GM21528 (cell line): ENCODE data around the gene TPPP.
"Not testable (repeated sequence)": the region's sequence is repeated elsewhere in the genome, so short reads cannot be mapped to it uniquely, and the experiment has no call there.

Experiments
- ATAC-seq: cut with Tn5 transposase; IDR thresholded peaks from one replicate; pipeline ENCODE4 v1.9.1; 2021; ENCODE audit warnings: mild to moderate bottlenecking, moderate library complexity; ENCODE audit not compliant: unreplicated experiment, low FRiP score

TPPP gene

DNA sequence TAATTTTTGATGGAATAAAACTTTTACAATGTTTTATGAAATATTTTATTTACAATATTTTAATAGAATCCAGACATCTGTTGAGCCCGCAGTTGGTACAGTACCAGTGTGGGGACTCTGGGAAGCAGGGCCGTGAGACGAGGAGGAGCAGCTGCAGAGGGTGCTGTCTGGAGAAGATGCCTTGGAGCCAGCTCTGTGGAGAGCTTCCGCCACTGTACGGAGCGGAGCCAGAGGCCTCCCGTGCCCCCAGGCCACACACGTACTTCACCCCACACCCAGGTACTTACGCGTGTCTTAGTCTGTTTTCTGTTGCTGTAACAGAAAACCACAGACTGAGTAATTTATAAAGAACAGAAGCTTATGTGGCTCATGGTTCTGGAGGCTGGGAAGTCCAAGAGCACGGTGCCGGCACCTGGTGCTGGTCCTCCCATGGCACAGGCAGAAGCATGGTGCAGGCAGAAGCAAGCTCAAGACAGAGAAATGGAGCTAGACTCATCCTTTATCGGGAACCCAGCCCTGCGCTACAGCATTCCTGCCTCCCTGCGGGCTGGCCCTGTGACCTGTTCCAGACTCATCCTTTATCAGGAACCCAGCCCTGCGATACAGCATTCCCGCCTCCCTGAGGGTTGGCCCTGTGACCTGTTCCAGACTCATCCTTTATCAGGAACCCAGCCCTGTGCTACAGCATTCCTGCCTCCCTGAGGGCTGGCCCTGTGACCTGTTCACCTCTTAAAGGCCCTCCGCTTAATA, 57.7 kb downstream of the TPPP start:
- no peak for ATAC-seq

- ATAC-seq, result no peak
These were observed 59.0 kb downstream of the TPPP start for GRCh38 chr5:634191-634590.

- ATAC-seq, result no peak
These were observed 59.6 kb downstream of the TPPP start for GRCh38 chr5:633501-633955.

DNA sequence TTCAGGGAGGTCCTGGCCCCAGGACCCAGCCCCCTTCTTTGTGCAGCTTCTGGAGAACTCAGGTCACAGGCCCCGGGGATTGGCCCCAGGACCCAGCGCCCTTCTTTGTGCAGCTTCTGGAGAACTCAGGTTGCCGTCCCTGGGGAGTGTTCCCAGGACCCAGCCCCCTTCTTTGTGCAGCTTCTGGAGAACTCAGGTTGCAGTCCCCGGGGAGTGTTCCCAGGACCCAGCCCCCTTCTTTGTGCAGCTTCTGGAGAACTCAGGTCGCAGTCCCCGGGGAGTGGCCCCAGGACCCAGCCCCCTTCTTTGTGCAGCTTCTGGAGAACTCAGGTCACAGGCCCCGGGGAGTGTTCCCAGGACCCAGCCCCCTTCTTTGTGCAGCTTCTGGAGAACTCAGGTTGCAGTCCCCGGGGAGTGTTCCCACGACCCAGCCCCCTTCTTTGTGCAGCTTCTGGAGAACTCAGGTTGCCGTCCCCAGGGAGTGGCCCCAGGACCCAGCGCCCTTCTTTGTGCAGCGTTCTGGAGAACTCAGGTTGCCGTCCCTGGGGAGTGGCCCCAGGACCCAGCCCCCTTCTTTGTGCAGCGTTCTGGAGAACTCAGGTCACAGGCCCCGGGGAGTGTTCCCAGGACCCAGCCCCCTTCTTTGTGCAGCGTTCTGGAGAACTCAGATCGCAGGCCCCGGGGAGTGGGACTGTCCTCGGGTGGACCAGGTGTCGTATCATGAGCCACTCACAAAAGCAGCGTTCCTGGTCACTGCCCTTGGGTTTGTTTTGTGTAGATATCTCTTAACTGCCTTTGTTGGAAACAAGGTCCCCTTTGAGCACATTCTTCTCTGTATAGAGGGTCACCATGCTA, 64.6 kb downstream of the TPPP start:
- ATAC-seq, result not testable (repeated sequence)

- no peak for ATAC-seq
These were observed 65.3 kb downstream of the TPPP start for GRCh38 chr5:627840-628239.

DNA sequence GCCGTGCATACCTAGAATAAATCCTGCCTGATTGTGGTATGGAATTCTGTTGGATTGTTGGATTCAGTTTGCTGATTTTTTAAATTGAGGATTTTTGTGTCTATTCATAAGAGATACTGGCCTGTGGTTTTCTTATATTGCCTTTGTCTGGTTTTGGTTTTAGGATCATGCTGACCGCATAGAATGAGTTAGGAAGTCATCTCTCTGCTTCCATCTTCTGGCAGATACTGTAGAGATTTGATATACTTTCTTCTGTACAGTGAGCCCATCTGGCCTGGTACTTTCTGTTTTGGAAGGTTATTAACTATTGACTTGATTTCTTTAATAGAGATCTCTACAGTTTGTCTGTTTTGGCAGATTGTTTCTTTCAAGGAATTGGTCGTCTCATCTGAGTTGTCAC, 66.3 kb downstream of the TPPP start:
- ATAC-seq, result no peak

DNA sequence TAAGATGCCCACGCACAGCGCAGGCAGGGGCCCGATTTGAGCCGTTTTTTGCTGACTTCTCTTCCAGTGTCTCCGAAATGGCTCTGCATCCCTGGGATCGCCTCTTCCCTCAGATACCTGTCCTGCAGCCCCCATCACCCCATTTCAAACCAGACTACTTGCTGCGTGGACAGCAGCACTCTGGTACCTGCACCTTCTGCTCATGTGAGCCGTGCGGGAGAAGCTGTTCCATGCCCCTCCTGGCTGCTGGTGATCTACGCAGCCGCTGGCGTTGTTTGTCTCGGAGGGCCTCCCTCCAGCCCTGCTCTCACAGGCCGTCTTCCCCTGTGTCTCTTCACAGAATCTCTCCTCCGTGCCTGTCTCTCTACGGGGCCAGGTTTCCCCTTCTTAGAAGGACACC, 67.6 kb downstream of the TPPP start:
- no peak for ATAC-seq

DNA sequence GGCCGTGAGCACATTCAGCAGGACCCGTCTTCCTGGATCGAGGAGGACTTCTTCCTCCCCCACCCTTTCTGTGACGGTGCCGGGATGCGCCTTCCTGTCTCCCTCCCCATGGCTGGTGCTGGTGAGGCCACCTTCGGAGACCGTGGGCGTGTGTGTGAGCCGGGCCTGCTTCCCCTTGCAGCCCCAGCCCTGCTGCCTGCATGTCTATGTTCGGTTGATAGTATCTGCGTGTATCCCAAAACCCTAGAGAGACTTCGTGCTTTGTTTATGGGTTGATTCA, 68.3 kb downstream of the TPPP start:
- ATAC-seq, result no peak

GRCh38 chr5:624118-624950, 68.8 kb downstream of the TPPP start:
- ATAC-seq, result no peak

GRCh38 chr5:623531-623930, 69.6 kb downstream of the TPPP start:
- no peak for ATAC-seq

DNA sequence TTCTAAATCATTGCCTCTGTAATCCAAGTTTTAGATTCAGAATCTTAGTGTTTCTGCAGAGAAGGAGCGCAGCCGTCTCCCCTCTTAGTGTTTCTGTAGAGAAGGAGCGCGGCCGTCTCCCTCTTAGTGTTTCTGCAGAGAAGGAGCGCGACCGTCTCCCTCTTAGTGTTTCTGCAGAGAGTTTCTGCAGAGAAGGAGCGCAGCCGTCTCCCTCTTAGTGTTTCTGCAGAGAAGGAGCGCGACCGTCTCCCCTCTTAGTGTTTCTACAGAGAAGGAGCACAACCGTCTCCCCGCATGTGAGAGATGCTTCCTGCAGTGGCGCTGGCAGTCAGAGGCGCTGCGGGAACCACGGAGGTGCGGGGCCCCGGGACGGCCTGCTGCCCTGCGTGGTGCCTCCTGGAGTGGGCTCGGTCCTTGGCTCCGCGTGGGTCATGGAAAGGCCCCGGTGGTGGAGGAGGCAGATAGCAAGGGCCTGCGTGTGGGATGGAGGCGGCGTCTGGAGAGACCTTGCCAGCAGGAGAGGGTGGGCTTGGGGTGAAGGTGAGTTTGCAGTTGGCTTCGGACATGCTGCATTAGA, 70.1 kb downstream of the TPPP start:
- ATAC-seq, result no peak

DNA sequence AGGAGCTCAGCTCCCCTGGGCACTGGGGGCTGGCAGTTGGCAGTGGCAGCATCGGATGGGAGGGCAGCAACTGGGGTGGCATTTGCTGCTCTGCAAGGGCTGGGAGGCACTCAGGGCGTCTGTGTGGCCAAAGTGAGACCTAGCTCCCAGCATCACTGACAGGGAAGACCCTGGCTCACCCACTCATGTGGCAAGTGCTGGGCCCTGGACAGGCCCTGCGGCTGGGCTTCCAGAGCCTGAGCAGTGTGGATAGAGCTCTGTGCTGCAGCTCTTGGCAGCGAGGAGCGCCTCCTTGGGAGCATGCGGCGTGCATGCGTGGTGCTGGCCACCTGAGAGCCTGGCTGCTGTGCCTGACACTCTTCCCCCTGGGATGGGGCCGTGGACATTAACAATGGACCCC, 70.8 kb downstream of the TPPP start:
- ATAC-seq, result no peak

DNA sequence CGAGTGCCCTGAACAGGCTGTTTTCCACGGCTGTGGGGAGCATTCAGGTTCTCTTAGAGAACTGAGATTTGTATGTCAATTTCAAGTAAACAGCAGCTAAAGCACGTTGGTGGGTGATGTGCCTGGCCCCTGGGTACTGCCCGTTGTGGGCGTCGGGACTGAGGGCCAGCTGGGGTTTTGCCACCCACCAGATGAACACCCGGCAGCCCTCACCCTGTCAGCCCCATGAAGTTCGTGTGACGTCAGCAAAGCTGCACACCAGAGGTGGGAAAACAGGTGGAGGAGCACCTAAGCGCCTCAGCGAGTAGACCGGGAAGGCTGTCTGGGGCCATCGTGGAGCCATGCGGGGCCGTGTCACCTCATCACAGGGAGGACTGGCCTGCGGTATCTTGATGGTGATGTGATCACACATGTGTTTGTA, 71.8 kb downstream of the TPPP start:
- ATAC-seq, result no peak

DNA sequence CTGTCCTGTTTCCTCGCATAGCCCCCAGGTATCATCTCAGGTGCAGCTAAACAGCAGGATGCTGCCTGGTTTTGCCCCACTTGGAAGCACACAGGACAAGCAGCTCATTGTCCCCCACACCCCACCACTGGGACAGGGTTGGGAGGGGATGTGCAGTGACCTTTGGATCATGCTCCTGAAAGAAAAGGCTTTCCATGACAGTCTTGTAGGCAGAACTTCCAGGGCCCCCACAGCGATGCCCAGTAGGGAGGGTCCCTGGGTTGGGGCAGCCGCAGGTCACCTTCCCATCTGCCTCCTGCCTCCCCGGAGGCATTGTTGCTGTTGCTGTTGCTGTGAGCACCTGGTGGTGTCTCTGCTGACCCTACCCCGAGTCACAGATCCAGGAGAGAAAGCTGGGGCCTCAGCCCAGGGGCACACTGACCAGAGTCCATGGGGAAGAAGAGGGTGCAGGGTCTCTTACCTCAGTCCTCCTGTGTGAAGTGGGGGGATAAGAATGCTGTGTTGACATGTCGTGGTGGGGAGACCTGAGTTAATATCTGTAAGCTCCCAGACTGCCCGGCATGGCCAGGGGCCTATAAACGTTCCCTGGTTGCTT, 72.5 kb downstream of the TPPP start:
- no peak for ATAC-seq

- ATAC-seq, result no peak
These were observed 73.0 kb downstream of the TPPP start for GRCh38 chr5:620152-620551.

GRCh38 chr5:619444-619843, 73.7 kb downstream of the TPPP start:
- ATAC-seq, result no peak

- ATAC-seq, result no peak
These were observed 74.7 kb downstream of the TPPP start for GRCh38 chr5:618450-618849.

DNA sequence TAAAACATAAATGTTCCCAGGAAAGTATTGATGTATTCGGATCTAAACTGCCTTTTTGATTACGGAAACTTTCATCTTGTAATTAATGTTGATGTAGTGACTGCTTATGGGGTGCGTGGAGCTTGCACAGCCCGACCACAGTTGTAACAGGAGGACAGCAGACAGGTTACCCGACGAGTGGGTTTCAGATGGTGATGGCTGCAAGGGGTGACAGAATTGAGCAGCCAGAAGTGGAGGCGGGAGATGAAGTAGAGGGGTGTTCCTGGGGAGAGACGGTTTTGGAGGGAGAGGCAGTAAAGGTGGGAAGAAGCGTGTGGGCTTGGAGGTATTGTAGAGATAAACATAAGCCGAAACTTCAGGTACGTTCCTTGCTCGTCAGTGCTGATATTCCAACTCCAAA, 75.3 kb downstream of the TPPP start:
- no peak for ATAC-seq

- ATAC-seq, result no peak
These were observed 76.6 kb downstream of the TPPP start for GRCh38 chr5:616484-617039.
